ENCODE measurements around the gene DYRK1A. TPM values are rescaled to one million over a fixed set of nuclear protein-coding genes. Genes with fewer than 3 reads are reported as not detected.

Gene DYRK1A
- total and polyA plus RNA-seq, 10 of the 15 experiments (the other 5 are each of a cell fraction or from before 2014, with no cell fraction given): 2.4 to 68.6 (median 30.7) TPM

DNA sequence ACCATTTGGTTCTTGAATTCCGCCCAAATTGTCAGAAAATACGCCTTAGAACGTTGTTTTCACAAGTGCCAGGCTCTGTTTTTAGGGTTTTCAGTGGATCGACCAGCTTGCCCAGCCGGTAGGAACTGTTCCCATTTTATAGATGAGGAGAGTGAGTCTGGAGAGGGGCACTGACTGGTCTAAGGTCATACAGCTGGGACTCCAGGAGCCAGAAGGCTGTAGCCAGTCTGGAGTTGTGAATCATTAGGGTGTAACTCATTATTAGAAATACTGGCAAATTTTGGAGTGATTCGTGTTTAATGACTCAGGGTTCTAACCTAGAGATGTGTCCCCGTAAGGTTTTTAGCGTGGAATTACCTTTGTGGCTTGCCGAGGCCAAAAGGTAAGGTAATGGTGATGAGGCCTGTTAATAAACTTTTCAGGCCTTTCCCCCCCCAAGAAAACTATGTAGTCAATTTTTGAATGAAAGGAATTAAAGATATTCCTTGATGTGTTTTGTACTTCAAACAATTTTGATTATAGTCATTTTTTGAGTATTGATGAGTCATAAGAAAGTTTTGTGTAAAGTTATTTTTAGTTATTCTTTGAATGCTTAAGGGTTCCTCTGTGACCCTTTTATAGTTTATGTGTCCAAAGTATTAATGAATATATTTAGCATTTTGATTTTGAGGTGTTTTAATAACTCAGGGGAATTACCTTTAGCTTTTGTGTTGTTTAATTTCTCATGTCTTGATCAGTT is 2.1 kb downstream of the DYRK1A start (continued):
- TF ChIP-seq, protein P1, sequence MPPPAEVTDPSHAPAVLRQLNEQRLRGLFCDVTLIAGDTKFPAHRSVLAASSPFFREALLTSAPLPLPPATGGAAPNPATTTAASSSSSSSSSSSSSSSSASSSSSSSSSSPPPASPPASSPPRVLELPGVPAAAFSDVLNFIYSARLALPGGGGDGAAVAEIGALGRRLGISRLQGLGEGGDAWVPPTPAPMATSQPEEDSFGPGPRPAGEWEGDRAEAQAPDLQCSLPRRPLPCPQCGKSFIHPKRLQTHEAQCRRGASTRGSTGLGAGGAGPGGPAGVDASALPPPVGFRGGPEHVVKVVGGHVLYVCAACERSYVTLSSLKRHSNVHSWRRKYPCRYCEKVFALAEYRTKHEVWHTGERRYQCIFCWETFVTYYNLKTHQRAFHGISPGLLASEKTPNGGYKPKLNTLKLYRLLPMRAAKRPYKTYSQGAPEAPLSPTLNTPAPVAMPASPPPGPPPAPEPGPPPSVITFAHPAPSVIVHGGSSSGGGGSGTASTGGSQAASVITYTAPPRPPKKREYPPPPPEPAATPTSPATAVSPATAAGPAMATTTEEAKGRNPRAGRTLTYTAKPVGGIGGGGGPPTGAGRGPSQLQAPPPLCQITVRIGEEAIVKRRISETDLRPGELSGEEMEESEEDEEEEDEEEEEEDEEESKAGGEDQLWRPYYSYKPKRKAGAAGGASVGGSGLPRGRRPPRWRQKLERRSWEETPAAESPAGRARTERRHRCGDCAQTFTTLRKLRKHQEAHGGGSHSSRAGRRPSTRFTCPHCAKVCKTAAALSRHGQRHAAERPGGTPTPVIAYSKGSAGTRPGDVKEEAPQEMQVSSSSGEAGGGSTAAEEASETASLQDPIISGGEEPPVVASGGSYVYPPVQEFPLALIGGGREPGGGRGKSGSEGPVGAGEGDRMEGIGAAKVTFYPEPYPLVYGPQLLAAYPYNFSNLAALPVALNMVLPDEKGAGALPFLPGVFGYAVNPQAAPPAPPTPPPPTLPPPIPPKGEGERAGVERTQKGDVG (CRISPR knock-in tag; IDR thresholded peaks at IDR 0.05): no peak
- TF ChIP-seq PML (IDR thresholded peaks at IDR 0.05; ENCODE audit: low read length) (no peak), NFIC (IDR thresholded peaks at IDR 0.05; ENCODE audit: low read depth, low read length) (no peak; the same call in 1 of the 2 replicates), ZZZ3 (IDR thresholded peaks at IDR 0.05; ENCODE audit: control insufficient read depth, insufficient read length, low read depth) (no peak), JUNB (IDR thresholded peaks at IDR 0.05) (peak; percentile 75)
- TF ChIP-seq, protein P2, sequence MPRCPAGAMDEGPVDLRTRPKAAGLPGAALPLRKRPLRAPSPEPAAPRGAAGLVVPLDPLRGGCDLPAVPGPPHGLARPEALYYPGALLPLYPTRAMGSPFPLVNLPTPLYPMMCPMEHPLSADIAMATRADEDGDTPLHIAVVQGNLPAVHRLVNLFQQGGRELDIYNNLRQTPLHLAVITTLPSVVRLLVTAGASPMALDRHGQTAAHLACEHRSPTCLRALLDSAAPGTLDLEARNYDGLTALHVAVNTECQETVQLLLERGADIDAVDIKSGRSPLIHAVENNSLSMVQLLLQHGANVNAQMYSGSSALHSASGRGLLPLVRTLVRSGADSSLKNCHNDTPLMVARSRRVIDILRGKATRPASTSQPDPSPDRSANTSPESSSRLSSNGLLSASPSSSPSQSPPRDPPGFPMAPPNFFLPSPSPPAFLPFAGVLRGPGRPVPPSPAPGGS (IDR thresholded peaks at IDR 0.05; ENCODE audit: borderline replicate concordance, insufficient read depth, low read depth, low read length, poor library complexity, severe bottlenecking): peak; percentile 25

All from GM12878 (cell line).